Activated T-cell treated with anti-CD3 and anti-CD28 coated beads for 4 hours (primary cell): ENCODE measurements around the gene MICOS13.
A peak's percentile ranks its signal among the peaks of the same experiment; 100 is the strongest.
"Not testable (repeated sequence)": the region's sequence is repeated elsewhere in the genome, so short reads cannot be mapped to it uniquely, and the experiment has no call there.

ENCODE experiments used
- DNase-seq: peaks from one replicate; pipeline ENCODE4 v3.0.0-alpha.2; 2020

Gene MICOS13

GRCh38 chr19:5680437-5681368 is at the start of gene MICOS13, which contains the start of gene HSD11B1L:
Gene MICOS13, minus strand, starts transcription at chr19:5680516. Its CDS starts 30 bp downstream, at chr19:5680486.
Gene HSD11B1L, plus strand, starts transcription at chr19:5681027. Its CDS starts 3,806 bp downstream, at chr19:5684833.
- DNase-seq, result peak; percentile 95

DNA sequence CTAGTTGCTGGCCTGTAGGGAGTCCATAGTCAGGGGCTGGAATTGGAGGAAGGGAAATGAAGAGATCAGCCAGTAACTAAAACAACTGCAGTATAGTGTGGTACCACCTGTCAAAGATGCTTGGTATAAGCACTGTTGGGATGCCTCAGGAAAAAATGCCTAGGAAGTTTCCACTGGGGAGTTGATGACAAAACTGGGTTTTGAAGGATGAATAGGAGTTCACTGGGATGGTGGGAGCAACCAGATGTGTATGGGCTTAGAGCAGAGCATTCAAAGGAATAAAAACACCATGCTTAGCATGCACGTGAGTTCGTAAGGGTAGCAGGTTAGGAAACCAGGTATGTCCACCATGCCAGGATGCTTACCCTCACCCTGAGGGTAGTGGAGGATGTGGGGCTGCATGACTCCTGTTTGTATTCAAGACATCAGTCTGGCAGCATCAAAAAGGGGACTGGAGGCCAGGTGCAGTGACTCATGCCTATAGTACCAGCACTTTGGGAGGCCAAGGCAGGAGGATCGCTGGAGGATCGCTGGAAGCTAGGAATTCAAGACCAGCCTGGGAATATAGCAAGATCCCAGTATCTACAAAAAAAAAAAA is 47.2 kb upstream of the MICOS13 start:
- no peak for DNase-seq

GRCh38 chr19:5719961-5720790 is 39.9 kb upstream of the MICOS13 start, which contains the start of the genes CATSPERD and LONP1:
Gene CATSPERD, plus strand, starts transcription at chr19:5720637. Its CDS starts 101 bp downstream, at chr19:5720738.
Gene LONP1, minus strand, starts transcription at chr19:5720146. Its CDS starts 14 bp downstream, at chr19:5720132.
- peak; percentile 96 for DNase-seq

DNA sequence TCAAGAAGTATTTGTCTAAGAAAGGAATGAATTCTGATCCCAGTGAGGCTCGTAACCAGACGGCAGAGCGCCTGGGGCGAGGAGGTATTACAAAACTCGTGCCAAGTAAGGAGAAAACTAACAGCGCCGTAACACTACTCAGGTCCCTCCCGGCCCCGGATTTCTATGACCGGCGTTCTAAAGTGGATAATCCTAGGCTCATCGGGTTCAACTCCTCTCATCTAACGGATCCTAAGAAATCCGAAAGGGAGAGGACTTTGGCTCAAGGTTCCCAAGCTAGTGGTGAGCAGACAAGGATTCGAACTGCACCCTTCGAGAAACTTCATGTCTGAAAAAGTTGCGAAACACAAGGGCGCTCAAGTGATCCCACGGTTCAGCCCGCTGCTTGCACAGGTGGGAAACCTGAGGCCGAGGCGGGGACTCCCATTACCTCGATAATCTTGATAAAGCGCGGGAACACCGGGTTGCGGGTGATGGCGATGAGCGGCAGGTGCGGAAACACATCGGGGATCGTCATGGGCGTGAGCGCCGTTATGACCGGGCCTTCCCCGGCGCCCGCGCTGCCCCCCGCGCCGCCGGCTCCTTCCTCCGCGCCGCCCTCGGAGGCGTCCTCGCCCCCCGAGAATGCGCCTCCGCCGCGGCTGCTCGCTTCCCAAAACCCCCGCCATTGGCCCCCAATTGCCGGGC is 39.1 kb upstream of the MICOS13 start:
- DNase-seq, result no peak

- peak; percentile 36 for DNase-seq
These were observed 38.4 kb upstream of the MICOS13 start for GRCh38 chr19:5718579-5719273.

- no peak for DNase-seq
These were observed 37.8 kb upstream of the MICOS13 start for GRCh38 chr19:5718037-5718578.

DNA sequence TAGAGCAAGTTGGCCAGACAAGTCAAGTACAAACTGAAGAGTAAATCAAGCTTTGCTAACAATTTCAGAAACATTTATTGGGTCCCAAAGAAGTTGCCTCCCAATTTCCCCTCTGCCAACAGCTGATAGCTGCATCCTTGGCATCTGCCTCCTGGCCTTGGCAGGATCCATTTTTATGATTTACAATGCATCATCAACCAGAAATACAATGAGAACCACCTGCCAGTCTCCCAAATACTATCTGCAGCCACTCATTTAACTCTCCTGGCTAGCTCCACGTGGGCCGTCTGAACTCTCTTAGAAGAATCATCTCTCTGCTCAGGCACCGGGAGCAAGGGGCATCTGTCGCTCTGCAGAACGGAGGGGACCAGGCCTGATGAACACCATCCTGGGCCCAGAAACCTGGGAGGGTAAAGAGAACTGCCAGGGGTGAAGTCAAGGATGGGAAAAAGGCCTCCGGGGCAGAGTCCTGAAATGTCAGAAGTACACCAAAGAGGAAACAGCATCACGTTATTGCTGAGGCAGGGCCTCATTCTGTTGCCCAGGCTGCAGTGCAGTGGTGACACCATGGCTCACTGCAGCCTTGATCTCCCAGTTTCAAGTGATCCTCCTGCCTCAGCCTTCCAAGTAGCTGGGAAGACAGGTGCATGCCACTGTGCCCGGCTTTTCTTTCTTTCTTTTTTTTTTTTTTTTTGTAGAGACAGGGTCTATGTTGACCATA is 37.1 kb upstream of the MICOS13 start:
- no peak for DNase-seq

GRCh38 chr19:5714816-5715215 is 34.5 kb upstream of the MICOS13 start:
- no peak for DNase-seq

DNA sequence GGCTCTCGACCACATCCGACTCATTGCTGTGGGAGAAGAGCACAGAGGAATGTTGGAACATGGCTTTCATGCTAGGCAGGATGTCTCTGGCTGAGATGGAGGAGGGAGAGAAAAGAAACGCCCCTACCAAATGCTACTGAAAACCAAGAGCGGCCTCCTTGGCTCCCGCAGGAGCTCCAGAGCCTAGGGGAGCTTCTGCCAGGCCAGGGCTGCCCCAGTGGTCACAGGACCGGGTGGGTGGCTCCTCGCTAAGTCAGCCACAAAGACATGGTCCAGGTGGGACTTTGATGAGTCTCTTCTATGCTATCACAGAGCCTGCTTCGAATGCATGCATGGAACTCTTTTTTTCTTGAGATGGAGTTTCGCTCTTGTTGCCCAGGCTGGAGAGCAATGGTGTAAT is 32.9 kb upstream of the MICOS13 start:
- no peak for DNase-seq

DNA sequence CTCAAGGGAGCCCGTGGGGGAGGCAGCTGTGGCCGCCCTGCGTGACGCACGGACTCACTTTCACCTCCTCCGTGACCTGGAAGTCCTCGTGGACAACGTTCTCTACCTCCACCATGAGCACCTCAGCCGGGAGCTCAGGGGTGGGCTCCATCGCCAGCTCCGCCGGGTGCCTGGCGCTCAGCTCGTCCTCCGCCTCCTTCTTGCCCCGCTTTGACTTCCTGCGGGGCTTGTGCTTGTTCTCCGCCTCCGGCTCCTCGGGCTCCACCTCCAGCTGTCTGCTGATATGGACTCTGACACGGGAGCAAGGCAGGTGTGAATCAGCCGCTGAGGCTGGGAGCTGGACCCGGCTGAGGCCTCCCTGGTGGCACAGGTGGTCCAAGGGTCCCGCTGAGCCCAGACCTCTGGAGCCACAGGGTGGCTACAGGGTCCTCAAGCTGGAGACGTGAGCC is 31.4 kb upstream of the MICOS13 start:
- no peak for DNase-seq

DNA sequence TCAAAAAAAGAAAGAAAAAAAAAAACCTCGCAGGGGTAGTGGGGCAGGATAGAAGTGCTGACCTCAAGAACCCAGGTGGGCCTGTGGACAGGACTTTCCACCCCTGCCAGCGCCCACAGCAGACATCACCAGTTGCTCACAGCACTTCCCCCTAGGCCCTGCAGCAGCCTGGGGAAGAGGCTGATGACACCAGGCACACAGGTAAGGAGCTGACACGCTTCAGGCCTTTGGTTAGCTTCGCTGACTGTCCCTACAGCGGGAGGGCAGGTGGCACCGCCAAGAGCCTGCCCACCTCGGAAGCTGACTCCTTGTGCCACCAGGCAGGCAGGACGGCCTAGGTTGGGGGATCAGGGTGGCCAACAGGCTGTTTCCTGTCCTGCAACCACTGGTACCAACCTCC is 30.7 kb upstream of the MICOS13 start:
- no peak for DNase-seq

DNA sequence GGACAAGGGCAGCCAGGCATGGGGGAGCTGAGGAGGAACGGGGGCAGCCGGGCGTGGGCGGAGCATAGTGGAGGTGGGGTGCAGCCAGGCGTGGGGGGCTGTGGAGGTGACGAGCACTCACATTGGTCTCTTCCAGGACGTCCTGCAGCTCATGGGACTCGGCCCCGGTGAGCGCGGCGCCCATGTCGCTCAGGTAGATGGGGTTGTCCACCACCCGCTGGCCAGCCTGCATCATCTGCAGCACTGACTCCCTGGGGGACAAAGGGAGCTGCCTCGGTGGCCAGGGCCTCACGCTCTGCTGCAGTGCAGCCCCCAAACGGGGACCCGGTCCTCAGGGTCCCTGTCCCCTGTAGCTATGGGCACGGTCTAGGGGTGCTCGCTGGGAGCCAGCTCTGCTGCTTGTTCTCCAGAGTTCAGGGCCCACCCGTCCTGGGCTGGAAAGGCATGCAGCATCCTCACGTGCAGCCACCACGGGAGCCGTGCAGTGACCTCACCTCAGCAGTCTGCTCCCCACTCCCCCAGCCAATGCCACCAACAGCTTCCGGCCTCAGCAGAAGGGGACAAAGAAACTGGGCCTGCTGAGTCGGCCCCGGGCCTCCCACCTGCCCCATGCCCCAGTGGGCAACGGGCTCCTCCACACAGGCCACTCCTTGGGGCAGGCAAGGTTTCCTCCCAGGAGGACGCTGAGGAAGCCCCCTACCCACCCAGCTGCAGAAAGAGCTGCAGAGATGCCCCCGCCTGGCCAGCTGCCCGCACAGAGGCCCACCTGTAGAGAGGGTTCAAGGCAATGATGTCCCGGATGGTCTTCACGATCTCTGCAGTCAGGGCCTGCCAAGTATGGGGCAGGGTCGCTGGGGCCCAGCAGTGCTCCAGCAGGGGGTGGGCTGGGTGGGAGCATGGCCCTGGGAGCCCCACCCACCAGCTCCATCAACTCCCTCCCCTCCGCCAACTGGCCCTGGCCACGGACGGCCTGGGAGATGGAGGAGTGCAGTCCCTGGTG is 27.6 kb upstream of the MICOS13 start:
- DNase-seq, result no peak

DNA sequence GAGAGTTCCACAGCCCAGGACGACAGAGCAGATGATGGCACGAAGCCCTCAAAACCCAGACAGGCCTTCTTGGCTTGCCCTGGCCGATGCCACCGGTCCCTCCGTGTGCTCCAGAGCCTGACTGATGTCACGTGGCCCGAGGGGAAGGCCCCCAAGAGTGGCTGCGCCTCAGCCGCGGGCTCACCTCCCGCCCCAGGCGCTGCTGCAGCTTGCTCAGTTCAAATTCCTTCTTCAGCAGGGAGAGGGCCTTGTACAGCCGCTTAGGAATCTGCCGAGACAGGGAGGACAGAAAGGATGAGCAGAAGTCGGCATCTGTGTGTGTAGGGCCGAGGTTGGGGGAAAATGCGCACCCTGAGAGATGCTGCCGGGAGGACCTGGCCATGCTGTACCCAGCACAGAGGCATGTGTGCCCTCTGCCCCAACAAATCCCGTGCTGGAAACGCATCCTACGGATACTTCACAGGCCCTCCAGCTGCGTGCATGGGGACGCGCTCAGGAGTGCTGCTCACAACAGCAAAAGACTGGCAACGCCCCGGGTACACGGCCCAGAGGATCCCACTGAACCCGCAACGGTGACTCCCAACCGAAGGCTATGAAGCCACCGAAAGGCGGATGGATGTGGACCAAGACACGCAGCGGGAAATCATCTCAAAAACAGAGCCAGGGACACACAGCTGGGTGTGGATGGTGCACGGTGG is 26.7 kb upstream of the MICOS13 start:
- no peak for DNase-seq

- no peak for DNase-seq
These were observed 25.2 kb upstream of the MICOS13 start for GRCh38 chr19:5705552-5705951.

GRCh38 chr19:5703819-5704818 is 23.8 kb upstream of the MICOS13 start:
- DNase-seq, result no peak

GRCh38 chr19:5702053-5702410 is 21.7 kb upstream of the MICOS13 start:
- DNase-seq, result not testable (repeated sequence)

DNA sequence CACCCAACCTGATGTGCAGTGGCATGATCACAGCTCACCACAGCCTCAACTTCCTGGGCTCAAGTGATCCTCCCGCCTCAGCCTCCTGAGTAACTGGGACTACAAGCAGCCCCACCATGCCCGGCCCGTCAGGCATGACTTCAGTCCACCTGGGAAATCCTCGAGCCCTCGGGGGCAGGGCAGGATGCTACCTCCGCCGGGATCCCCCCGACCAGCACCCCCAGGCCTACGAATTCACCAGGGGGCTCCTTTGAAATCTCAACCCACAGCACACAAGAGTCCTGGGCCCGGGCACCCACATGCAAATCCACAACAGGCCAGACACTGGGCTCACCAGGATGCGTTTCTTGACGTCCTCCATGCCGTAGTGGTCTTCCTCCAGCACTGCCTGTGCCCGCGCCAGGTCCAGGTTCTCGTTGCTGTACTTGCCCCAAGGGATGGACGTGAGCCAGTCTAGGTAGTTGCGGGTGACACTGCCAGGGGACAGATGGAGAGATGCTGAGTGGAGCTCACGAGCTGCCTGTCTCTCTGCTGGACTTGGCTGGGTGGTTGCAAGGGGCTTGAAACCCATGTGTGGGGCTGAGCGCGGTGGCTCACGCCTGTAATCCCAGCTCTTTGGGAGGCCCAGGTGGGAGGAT is 20.3 kb upstream of the MICOS13 start:
- no peak for DNase-seq
